ENCODE results near the gene RIN3.
A peak's percentile ranks its signal among the peaks of the same experiment; 100 is the strongest.
"Not testable (repeated sequence)": the region's sequence is repeated elsewhere in the genome, so short reads cannot be mapped to it uniquely, and the experiment has no call there.

Gene RIN3

DNA sequence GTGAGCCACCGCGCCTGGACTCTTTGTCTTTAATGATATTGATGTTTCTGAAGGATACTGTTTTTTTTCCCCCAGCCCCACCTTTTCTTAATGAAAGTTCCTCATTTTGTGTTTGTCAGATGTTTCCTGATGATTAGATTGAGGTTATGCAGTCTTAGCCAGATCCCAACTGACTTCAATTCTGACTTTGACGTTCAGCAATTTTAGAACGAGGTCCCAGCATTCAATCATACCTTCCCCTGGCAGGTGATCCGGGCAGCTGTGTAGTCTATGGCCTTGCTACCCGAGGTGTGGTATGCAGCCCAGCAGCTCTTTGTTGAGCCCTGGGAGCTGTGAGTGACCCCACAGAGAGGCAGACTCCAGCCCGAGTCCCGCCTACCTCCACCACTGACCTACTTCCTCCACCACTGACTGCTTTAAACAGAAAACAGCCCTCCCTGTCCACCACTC lies 152.1 kb downstream of the RIN3 start:
- DNase-seq (ENCODE audit: low read depth), result no peak

DNA sequence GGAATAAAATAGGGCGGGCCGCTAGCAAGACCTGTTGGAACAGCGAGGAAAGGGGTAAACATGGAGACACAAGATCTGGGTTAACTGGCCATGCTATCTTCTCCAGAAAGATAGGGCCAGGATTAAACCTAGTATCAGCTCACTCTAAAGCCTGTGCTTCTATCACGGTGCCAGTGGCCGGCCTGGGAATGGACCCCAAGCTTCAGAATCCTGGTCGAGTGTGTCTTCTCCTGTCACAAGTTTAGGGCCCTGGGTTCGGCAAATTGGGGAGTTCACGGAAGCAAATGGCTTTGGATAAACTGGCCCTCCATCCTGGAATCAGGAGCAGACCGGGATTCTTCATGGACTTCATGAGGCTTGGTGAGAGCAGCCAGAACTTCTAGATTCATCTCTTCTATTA lies 152.7 kb downstream of the RIN3 start:
- DNase-seq (ENCODE audit: low read depth), result no peak

DNA sequence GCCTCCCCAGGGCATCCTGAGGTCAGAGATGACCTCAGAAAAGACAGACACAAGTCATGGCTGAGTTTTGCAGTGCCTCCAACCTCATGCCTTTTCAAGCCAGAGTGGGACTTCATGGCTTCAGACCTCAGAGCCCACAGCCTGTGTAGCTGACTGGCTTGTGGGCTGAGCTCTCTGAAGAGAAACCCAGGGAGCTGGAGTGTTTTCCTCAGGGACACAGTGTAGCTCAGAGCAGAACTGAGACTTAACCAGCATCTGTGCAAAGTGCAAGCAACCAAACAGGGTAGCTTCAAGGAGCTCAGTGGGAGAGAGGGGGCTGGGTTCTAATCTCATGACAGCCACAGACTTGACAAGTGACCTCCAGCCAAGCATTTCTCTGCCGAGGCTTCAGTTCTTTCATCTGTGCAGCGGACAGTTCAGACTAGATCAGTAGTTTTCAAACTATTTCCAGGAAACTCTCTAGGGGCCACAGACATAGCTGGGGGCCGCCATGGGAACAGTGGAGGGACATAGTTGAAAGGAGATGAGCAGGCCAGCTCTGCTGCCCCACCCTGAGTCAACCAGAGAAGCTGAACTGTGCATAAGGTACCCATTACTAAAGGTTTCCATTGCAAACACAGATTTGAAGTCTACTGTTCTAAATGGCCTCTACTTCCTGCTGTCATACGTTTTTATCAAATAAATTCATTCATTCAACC lies 154.8 kb downstream of the RIN3 start:
- DNase-seq (ENCODE audit: low read depth), result no peak

DNA sequence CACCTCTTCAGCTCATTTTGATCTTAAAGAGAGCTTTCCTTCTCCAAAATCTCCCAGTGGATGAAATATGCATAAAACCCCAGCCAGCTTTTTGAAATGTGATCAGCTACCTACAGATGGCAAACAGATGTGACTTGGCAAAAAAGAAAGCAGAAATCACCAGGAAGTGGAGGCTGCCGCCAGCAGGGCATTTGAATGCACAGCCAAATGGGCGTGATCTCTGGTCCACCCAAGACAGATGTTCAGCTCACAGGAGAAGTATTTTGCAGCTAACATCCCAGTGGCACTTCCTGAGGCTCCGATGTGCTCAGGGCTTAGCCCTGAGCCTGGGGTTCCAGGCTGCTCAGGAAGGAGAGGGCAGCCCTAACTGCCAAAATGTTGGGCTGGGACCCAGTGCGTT lies 156.6 kb downstream of the RIN3 start:
- peak; percentile 48 for DNase-seq (ENCODE audit: low read depth)

DNA sequence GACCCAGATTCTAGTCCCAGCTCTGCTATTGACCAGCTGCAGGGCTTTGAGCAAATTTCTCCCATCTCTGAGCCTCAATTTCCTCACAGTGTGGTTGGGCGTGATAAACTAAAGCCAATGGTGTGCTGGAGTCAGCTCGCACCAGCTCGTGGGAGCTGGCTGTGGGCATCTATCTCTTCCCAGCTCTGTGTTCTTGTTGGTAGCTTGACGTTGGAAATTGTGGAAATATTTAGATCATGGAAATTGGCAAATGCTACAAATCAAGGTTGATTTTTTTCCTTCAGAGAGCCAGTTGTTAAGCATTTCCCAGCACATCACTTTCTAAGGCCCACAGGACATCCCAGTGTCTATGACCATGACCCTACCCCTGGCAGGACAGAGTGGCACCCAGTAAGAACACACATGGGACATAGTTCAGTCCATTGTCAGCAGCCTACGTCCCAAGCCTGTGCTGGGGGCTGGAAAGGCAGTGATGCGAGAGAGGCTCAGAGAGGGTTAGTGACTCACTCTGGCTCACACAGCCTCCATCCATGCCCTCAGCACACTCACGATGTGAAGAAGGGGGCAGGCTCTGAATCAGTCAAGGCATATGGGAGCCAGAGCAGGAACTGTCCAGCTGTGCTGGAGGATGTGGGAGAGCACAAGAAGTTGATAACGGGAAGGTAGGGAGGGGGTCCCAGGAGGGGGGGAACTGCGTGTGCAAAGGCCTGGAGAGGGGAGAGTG lies 157.2 kb downstream of the RIN3 start:
- no peak for DNase-seq (ENCODE audit: low read depth)

DNA sequence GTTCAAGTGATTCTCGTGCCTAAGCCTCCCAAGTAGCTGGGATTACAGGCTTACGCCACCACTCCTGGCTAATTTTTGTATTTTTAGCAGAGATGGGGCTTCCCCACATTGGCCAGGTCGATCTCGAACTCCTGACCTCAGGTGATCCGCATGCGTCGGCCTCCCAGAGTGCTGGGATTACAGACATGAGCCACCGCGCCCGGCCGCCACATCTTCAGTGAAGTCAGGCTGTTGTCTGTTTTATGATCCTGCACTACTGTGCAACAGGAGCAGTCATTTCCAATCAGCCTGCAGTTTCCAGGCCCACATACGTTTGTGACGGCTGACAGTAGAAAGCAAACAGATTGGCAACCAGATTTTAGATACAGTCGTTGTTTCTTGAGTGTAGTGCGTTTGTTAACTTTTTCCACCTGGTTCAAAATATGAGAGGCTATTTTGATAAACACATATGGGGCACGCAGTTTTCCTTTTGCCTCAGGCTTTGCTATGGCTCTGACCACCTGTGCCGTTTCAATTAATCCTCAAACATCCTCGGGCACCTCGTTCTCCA lies 160.1 kb downstream of the RIN3 start:
- no peak for DNase-seq (ENCODE audit: low read depth)

DNA sequence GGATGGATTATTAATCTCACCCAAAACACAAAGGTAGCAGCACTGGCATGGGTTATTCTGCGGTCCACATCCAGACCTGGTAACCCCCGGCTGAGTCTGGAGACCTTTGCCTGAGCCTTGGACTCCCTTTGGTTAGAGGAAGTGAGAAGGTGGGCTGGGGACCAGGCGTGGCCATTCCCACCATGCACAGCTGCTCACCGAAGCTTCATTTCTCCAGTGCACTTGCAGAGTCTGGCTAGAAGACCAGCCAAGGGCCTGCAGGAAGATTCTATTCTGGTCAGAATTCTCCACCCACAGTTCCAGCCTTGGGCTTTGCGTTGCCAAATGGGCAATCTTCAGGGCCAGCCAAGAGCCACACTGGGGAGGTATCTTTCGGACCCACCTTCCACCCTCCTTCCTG lies 161.8 kb downstream of the RIN3 start:
- DNase-seq (ENCODE audit: low read depth), result no peak

DNA sequence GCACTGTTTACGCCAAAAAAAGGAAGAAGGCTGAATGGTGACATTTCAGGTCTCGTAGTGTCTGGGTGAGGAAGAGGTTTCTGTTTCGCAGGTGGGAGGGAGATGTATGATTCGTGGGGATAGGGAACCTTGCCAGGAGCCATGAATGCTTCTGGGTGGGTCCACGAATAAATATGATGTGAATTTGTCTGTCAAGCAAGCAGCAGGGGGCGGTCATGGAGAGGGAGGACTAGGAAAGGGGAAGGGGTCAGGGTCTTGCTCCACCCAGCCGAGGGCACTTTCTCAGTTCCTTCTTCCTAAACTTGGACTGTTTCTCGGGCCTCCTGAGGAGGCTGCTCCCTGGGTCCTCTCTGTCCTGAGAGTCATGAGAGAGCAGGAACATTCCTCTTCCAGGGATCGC lies 162.4 kb downstream of the RIN3 start:
- no peak for DNase-seq (ENCODE audit: low read depth)

DNA sequence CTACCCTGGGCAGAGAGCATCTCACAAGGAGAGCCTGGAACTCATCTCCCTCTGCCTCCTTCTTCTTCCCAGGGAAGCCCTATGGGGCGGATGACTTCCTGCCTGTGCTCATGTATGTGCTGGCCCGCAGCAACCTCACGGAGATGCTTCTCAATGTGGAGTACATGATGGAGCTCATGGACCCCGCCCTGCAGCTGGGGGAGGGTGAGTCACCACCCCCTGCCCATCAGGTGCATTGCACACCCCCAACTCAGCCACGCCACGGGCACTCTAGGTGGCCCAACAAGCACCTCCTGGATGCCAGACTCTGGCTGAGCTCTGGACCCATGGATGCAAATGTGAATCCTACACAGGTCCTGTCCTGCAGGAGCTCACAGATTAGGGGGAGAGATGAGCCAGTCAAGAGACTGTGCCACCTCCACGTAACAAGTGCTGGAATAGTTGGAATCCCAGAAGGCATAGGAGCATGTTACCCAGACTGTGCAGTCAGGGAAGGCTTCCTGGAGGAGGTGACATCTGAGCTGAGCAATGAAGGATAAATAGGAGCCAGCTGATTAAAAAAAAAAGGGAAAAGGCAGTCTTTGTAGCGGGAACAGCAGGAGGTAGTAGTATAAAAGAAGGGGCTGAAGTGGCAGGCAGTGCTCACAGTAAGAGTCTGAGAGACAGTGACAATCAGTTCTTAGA lies 163.0 kb downstream of the RIN3 start:
- DNase-seq (ENCODE audit: low read depth), result no peak

DNA sequence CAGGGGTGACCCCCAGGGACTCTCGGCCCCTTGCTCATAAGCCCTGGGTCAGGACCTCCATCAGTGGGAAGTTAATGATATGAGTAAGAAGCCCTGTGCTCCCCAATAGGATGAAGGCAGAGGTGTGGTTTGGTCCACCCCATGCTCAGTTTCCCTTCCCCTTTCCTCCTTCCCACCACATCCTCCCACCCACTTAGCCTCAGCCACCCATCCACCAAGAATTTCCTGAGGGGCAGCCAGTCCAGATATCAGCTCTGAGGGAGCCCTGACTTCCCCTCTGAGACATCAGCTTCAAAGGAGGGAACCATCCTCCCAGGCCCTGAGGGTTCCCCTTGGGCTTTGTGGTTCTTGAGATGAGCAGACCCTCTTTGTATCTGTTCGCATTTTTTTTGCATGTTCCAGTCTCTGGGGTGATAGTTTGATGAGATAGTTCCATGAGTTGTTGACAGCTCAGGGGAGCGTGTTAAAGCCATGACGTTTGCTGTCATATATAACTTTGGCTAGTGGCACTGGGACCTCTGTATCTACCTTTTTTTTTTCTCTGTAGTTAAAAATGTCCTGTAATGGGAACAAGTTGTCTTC lies 163.6 kb downstream of the RIN3 start:
- no peak for DNase-seq (ENCODE audit: low read depth)

DNA sequence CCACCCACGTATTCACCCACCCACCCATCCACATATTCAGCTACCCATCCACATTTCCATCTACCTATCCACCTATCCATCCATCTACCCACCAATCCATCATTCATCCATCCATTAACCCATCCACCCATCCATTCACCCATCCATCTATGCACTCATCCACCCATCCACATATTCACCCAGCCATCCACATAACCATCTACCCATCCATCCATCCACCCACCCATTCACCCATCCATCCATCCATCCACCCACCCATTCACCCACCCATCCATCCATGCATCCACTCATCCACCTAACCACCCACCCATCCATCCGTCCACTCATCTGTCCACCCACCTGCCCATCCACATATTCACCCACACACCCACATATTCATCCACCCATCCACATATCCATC lies 164.4 kb downstream of the RIN3 start:
- DNase-seq (ENCODE audit: low read depth), result no peak

DNA sequence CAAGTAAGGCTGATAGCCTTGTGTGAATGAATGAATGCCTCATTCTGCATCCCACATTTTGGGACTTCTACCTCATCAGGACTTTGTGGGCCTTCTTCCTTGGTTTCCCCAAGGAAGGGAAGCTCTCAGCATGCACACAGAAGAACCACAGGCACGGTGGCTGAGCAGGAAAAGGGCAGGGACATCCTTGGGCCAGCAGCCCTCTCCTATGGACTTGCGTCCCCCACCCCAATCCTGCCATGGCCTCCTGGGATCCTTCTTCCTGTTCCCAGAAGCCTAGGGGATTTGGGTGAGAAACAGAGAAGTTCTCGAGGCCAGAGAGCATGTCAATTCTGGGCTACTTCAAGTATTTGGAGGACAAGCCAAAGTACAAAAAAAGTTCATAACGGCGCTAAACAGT lies 165.2 kb downstream of the RIN3 start:
- no peak for DNase-seq (ENCODE audit: low read depth)

DNA sequence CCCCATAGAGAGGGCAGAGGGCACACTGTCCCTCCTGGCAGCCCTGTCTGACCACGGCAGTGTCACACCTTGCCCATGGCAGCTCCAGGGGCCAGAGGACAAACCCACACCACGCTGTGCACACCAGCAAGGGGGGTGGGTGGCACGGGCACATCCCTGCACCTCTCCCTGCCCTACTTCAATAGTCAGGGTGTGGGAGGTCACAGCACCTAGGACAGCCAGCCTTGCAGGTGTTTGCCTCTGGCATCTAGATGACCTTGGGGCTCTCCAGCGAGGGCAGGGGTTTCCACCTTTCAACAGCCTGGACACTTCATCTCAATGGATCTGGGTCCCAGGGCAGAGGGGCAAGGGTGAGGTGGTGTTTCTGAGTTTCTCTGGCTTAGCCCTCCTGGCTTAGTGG lies 165.7 kb downstream of the RIN3 start:
- DNase-seq (ENCODE audit: low read depth), result no peak

DNA sequence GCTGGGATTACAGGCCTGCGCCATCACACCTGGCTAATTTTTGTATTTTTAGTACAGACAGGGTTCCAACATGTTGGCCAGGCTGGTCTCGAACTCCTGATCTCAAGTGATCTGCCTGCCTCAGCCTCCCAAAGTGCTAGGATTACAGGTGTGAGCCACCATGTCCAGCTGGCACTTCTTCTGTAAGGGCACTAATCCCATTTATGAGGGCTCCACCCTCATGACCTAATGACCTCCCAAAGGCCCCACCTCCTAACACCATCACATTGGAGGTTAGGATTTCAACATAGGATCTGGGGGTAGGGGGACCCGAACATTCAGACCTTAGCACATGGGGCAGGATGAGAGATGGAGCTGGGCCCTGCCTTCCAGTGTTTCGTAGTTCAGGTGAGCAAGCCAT lies 166.7 kb downstream of the RIN3 start:
- DNase-seq (ENCODE audit: low read depth), result not testable (repeated sequence)

DNA sequence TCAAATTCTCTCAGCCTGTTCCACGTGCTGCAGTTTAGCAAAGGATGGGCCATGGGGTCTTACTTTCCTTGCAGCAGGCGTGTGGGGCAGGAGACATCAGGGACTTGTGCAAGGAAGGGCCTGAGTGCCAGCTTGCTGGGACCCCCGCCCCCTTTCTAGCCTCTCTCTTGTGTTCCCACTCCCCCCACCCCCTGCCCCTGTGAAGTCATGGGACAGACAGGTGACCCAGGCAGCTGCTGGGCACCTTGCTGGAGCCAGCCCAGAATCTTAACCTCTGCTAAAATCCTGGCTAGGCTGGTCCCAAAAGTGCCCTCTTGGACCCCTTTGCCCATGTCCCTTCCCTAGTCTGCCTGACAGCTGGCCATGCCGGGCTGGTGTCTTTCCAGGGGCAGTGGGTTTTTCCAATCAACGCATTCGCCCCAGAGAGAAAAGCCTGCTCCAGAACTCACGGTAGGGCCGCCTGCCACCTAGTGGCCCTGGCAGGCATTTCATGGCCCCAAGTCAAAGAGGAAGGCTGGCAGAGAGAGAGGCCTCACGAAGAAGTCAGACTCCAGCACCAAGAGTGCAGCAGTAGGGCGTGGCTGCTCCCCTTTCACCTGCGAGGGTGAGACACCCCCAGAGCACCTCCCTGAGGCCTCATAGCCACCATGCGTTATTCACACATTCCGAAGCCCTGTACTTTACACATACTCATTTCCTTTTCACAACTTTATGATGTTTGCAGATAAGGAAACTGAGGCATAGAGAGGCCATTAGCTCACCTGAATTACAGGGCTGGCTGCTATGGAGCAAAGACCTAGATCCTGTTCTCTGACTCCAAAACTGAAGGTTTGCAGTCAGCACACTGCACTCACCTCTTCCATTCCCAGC lies 167.4 kb downstream of the RIN3 start:
- peak; percentile 56 for DNase-seq (ENCODE audit: low read depth)

DNA sequence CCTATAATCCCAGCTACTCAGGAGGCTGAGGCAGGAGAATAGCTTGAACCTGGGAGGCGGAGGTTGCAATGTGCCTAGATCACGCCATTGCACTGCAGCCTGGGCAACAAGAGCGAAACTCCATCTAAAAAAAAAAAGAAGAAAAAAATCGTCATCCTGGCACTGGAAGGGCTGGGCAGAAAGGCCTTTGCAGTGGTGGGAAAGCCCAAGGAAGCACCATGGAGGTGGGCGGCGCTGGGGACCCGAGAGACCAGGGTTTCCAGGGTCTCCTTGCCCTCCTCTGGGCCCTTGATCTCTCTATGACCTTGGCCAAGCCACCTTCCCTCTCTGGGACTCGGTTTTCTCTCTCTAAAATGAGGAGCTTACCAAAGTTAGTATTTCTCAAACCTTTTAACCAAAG lies 169.5 kb downstream of the RIN3 start:
- no peak for DNase-seq (ENCODE audit: low read depth)

DNA sequence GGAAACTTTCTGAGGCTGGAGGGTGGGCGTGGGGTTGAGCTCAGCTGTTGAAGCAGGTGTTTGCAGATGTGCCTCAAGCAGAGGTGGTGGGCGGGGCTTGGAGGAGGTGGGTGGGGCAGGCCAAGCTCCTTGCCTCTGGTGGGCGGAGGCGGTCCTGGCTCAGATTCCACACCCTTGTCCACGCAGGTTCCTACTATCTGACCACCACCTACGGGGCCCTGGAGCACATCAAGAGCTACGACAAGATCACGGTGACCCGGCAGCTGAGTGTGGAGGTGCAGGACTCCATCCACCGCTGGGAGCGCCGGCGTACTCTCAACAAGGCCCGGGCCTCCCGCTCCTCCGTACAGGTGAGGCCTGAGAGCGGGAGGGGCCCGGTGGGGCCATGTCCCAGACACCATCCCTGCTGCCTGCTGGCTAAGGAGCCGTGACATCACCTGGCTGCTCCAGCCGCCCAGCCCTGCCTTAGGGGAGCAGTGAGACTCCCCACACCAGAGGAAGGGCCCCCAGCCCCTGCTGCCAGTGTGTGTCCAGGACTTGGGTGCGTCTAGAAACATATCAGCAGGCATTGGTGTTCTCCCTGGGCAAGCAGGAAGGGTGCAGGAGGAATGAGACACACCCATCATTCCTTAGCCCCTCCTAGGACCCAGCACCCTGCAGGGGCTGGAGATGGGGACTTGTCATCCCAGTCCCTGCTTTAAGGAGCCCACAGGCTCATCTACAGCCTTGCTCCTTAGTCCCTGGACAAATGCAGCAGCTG lies 171.4 kb downstream of the RIN3 start:
- DNase-seq (ENCODE audit: low read depth), result no peak

DNA sequence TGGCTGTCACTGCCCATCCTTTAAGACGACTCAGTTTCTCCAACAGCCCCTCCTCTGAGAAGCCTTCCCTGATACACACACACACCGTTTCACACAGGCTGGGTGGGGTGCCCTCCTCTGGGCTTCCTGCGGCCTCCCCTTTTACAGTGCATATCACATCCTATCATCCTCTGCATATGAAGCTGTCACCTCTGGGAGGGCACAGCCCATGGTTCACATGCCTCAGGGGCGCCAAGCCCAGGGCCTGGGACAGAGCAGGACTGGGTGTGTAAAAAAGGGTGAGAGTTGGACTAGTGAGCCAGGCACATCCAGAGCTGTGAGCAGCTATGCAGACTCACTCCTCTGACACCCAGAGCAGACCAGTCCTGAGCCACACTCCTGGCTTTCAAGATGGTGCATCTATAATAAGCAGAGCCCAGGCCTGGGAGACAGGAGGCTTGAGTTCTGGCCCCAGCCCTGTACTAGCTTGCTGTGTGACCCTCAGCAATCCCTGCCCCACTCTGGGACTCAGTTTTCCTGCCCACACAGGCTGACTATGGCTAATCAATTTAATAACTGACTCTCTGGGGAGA lies 172.3 kb downstream of the RIN3 start:
- DNase-seq (ENCODE audit: low read depth), result no peak

DNA sequence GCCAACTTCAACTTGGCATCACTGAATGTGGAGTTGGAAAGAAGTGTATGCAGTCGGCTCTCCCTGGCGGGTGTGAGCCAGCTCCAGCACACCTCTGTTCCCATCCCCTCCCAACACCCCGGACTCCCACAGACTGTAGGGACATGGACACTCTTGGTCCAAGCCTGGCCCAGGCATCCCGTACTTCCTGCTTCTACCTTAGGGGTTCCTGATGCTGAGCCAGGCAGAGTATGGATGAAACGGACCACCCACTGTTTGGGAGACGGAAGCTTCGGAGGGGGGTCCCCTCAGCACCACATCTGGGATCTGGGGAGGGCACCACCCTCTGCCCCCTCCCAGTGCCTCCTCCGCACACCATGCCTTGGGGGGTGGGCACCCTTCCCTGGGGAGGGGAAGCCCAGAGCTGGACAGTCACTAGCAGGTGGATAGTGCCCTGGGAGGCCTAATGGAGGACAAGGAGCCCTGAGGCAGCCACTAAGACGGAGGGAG lies 172.9 kb downstream of the RIN3 start:
- DNase-seq (ENCODE audit: low read depth), result no peak

DNA sequence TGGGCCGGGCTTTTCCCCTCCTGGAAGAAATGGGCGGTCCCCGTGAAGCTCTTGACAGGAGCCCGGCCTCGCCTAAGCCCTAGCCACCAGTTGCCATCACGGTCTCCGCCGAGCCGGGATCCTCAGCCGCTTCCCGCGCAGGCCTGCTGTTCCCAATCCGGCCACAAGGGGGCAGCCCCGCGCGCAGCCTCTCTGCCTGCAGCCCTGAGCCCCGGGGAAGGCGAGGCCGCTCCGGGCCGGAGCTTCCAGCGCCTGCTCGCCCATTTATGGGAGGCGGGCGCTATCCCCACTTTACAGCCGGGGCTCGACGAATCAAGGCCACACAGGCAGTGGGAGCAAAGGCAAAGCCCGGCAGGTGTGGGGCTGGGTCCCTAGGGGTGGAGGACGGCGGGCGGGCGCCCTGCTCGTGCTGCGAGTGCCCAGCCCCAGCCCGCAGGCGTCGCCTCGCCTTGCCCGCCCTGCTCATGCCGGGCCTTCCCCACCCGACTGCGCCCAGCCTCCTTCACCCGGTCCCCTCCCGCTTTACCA lies 173.4 kb downstream of the RIN3 start:
- peak; percentile 27 for DNase-seq (ENCODE audit: low read depth)
